Measurements from ENCODE around the gene VPS35L.

GRCh38 chr16:19701091-19701490, 145.6 kb downstream of the VPS35L start:
- TF ChIP-seq, protein P1, sequence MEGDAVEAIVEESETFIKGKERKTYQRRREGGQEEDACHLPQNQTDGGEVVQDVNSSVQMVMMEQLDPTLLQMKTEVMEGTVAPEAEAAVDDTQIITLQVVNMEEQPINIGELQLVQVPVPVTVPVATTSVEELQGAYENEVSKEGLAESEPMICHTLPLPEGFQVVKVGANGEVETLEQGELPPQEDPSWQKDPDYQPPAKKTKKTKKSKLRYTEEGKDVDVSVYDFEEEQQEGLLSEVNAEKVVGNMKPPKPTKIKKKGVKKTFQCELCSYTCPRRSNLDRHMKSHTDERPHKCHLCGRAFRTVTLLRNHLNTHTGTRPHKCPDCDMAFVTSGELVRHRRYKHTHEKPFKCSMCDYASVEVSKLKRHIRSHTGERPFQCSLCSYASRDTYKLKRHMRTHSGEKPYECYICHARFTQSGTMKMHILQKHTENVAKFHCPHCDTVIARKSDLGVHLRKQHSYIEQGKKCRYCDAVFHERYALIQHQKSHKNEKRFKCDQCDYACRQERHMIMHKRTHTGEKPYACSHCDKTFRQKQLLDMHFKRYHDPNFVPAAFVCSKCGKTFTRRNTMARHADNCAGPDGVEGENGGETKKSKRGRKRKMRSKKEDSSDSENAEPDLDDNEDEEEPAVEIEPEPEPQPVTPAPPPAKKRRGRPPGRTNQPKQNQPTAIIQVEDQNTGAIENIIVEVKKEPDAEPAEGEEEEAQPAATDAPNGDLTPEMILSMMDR (conservative IDR thresholded peaks at IDR 0.05; ENCODE audit: low read depth, low read length) = no peak
- no peak for TF ChIP-seq EZH2 (IDR thresholded peaks at IDR 0.05; ENCODE audit: borderline replicate concordance, low read depth, low read length, poor library complexity, severe bottlenecking)

Data from A673 (cell line).